OCI-LY7 (cell line): Measurements from ENCODE around the gene PRM2.

Source experiments
- CTCF ChIP-seq: fragments of 200-600 bp; sonication (generic); conservative IDR thresholded peaks from 2 replicates; pipeline ENCODE4 v1.5.1; 2014; ENCODE audit warnings: mild to moderate bottlenecking, antibody characterized with exemption, low read length, moderate library complexity, mixed read lengths
- EZH2phosphoT487 ChIP-seq: fragments of 200-600 bp; sonication (generic); IDR thresholded peaks from 2 replicates; pipeline ENCODE4 v1.6.1; 2018; ENCODE audit warnings: low read depth, borderline replicate concordance, mild to moderate bottlenecking, mixed run types, antibody characterized with exemption, low read length, moderate library complexity, mixed read lengths

DNA sequence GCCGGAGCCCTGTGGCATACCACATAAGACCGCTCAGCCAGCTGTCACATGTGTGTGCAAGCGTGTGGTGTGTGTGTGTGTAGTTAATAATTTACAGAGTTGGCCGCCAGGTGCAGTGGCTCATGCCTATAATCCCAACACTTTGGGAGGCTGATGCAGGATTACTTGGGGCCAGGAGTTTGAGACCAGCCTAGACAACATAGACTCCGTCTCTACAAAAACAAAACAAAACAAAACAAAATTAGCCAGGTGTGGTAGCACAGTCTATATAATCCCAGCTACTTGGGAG is 40.6 kb downstream of the PRM2 start:
- no peak for TF ChIP-seq CTCF
- TF ChIP-seq EZH2phosphoT487, result no peak
